GM18502 (cell line): Measurements from ENCODE around the gene ATXN7L1.
A peak's percentile ranks its signal among the peaks of the same experiment; 100 is the strongest.

Experiments
- ATAC-seq: cut with Tn5 transposase; IDR thresholded peaks from one replicate; pipeline ENCODE4 v1.9.1; 2021; ENCODE audit warnings: mild to moderate bottlenecking; ENCODE audit not compliant: unreplicated experiment, poor library complexity

The ATXN7L1 gene

GRCh38 chr7:105876091-105876963, at the start of gene ATXN7L1:
Gene ATXN7L1, minus strand, starts transcription at chr7:105876599. Its CDS starts 41 bp downstream, at chr7:105876558.
- peak; percentile 92 for ATAC-seq

DNA sequence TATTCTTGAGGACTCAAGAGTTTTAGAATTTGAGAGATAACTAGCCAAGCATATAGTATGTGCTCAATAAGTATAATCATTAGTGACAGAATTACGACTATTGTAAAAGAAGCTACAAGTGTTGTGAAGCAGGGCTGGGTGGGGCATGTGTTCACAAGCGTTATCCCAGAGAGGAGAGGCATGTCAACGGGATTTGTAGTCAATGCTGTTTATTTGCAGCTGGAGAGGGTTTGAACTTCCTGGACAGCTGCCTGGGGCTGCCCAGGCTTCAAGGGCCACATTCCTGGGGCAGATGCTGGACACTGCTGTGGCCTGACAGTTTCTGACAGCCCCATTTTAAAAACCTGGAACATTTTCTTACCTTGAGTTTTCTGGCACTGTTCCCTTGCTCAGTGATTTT, 49.7 kb upstream of the ATXN7L1 start:
- no peak for ATAC-seq

DNA sequence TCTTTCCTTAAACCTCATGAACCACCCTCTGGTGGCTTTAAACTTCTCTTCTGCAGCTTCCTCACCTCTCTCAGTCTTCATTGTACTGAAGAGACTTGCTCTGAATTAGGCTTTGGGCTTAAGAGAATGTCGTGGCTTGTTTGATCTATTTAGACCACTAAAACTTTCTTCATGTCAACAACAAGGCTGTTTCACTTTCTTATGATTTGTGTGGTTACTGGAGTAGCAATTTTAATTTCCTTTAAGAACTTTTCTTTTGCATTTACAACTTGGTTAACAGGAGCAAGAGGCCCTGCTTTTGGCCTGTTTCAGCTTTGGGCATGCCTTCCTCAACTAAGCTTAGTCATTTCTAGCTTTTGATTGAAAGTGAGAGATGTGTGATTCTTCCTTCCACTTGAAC, 48.5 kb upstream of the ATXN7L1 start:
- peak; percentile 53 for ATAC-seq

DNA sequence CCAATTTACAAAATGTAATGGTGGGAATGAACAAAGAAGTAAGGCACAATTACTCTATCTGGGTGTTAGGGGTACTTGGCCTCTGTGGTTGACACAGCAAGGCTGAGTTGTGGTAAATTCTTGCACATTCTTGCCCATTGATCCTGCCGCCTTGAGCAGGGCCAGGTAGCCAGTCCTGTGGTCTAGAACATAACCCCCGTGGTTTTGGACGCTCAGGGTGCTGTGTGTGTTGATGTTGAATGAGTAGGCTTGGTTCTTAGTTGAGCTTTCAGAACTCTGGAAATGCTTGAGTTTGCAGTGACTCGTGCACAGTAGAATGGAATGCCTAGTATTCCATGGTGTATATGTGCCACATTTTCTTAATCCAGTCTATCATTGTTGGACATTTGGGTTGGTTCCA, 44.4 kb upstream of the ATXN7L1 start:
- ATAC-seq: no peak

DNA sequence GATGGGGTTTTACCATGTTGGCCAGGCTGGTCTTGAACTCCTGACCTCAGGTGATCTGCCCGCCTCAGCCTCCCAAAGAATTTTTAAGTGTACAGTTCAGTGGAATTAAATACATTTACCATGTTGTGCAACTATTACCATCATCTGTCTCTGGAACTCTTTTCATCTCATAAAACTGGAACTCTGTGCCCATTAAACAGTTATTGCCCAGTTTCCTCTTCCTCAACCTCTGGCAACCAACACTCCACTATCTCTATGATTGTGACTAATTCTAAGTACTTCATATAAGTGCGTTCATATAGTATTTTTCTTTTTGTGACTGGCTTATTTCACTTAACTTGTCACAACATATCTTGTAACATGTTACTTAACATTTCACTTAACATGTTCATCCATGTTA, 41.3 kb upstream of the ATXN7L1 start:
- ATAC-seq: no peak

GRCh38 chr7:105916603-105917002, 40.2 kb upstream of the ATXN7L1 start:
- no peak for ATAC-seq

DNA sequence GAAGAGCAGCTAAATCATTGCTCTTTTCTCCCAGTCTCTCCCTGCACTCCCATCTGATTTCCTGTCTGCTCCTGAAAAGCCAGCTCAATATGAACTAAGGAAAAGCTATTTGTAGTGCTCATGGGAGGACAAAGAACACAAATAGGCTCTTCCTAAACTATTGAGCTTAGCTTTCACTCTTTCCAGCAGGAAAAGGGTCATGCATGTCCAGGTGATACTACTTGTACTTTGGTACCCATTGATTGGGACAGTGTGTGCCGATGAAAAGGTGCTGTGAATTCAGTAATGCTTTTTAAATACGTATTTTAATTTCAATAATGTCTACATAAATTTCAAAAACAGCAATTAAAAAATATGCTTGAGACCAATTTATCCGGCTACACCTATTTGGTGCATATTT, 37.5 kb upstream of the ATXN7L1 start:
- ATAC-seq: no peak

DNA sequence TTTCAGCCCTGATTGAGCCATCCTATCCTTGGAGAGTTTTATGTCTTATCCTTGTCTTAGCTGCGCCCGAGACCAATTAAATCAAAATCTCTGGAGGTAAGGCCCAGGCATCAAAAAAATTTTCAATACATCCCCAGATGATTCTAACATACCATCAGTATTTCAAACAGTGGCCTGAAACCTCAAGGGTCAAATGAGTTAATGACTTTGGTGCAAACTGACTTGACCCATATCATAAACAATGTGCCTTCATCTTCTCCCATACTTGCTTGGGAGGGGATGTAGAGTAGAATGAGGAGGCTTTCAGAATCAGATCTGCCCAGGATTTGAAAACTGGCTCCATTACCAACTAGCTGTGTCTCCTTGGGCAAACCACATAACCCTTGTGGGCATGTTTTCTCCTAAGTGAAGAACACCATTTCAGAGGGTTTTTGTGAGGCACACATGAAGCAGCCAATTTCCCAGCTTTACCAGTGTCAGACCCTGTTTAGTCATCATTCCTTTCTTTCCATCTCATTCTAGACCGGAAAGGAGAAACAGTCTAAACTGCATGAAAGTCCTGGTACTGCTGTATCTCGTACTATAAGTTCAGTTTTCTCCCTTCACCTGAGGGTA, 35.7 kb upstream of the ATXN7L1 start:
- no peak for ATAC-seq

DNA sequence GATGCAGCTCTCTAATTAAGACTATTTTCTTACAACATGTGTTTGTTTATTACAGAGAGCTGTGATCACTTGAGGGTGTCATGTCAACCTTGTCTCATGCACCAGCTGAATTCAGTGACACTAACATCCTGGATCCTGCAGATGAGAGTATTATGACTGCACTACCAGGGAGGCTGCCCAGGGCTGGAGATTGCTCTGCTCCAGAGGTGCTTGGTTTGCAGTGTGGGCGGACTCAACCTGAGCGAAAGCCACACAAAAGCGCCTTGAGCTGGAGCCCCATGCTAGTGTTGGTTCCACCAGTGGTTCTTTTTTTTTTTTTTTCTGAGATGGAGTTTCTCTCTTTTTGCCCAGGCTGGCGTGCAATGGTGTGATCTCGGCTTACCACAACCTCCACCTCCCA, 33.8 kb upstream of the ATXN7L1 start:
- no peak for ATAC-seq

- ATAC-seq: no peak
These were observed 33.3 kb upstream of the ATXN7L1 start for GRCh38 chr7:105909742-105910141.

GRCh38 chr7:105907129-105907846, 30.9 kb upstream of the ATXN7L1 start:
- ATAC-seq: no peak

DNA sequence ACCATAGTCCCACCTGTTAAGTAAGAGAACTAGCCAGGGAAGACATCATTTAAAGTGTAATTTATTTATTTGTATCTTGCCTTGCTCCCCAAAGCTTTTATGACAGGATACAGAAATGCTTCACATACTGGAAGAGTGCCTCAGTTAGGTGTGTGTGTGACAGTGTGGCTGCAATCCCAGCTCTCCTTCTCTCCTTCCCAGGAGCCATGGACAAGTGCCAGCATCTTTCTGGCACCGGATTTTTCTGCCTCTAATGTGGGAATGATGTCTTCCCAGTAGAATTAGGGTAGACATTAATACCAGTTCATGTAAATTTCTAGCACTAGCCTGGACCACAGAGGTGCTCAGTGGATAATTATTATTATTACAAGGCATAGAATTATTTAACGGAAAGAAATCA, 30.3 kb upstream of the ATXN7L1 start:
- ATAC-seq: no peak

DNA sequence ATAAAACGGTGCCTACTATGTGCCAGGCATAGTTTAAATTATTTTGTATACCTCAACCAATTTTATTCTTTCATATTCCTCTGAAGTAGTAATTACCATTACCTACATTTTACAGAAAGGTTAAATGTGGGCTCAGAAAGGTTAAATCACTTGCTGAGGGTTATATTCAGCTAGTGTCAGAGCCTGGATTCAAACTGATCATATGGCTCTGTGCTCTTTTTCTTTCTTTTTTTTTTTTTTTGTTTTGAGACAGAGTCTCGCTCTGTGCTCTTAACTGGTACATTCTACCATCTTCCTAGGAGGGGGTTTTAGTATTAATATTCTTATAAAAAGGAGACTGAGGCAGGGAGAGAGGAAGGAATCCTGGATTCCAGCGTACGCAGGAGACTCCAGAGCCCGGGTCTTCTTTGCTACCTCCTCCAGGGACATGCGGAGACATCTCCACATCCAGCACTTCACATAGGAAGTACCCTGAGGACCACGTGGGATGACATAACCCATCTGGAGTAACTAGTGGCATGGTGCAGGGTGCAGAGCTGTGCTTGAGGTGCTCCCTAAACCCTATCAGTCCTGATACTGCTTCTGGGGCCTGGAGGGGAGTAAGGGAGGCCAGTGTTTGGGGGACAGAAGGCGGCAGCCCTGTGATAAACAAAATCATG, 29.6 kb upstream of the ATXN7L1 start:
- no peak for ATAC-seq

GRCh38 chr7:105905209-105905909, 29.0 kb upstream of the ATXN7L1 start:
- no peak for ATAC-seq

- no peak for ATAC-seq
These were observed 27.7 kb upstream of the ATXN7L1 start for GRCh38 chr7:105904064-105904463.

DNA sequence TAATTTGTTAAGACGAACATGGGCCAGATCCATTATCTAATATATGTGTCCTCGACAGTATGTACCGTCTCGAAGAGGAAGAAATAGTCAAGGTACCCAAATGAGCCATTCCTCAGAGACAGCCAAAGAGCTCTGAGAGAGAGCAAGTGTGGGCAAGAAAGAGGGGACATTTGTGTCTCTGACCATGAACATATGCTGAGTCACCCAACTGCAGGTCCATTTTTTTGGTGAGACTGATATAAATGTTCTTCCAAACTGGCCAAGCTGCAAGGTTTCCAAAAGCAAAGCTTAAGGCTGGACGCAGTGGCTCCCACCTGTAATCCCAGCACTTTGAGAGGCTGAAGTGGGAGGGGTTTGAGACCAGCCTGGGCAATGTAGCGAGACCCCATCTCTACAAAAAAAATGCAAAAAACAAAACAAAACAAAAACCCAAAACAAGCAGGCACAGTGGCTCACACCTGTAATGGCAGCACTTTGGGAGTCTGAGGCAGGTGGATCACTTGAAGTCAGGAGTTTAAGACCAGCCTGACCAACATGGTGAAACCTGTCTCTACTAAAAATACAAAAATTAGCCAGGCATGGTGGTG, 26.0 kb upstream of the ATXN7L1 start:
- ATAC-seq: no peak

DNA sequence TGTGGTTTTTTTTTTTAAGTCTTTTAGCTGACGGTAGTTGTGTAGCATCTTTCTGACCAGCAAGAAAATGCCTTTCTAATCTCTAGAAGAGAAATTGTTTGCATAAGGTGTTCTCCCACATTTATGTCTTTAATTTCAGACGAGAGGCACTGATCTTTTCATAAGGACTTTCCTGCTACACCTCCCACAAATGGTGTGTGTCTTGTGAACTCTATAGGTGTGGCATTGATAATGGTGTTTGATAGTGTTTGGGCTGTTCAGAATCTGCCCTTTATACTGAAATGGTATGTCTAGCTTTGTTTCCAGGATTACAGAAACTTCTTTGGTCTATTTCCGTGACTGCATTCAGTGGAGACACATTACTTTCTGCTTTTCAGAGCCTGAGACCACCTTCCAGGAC, 21.6 kb upstream of the ATXN7L1 start:
- ATAC-seq: no peak

DNA sequence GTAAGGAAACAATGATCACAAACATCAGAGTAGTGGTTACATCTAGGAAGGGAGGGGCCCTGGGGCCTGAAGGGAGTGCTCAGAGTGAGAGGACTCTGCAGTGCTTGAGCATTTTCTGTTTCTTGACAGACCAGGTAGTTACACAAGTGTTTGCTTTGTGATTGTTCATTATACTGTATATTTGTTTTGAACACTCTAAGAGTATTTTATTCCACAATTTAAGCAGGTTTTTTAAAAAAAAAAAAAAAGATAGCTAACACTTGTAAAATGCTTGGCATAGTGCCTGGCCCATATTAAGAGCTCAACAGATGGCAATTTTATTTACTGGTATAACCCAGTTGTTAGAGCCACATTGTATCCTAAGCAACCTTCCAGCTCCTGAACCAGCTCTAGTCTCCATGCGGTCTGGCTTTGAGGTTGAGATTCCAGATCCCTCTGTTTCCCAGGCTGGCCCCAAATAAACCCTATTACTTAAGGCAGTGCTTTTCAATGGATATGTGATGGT, 20.1 kb upstream of the ATXN7L1 start:
- no peak for ATAC-seq

- no peak for ATAC-seq
These were observed 17.7 kb upstream of the ATXN7L1 start for GRCh38 chr7:105894131-105894530.

GRCh38 chr7:105892387-105892786, 16.0 kb upstream of the ATXN7L1 start:
- no peak for ATAC-seq
